ENCODE data around the gene VANGL1.

Gene VANGL1

DNA sequence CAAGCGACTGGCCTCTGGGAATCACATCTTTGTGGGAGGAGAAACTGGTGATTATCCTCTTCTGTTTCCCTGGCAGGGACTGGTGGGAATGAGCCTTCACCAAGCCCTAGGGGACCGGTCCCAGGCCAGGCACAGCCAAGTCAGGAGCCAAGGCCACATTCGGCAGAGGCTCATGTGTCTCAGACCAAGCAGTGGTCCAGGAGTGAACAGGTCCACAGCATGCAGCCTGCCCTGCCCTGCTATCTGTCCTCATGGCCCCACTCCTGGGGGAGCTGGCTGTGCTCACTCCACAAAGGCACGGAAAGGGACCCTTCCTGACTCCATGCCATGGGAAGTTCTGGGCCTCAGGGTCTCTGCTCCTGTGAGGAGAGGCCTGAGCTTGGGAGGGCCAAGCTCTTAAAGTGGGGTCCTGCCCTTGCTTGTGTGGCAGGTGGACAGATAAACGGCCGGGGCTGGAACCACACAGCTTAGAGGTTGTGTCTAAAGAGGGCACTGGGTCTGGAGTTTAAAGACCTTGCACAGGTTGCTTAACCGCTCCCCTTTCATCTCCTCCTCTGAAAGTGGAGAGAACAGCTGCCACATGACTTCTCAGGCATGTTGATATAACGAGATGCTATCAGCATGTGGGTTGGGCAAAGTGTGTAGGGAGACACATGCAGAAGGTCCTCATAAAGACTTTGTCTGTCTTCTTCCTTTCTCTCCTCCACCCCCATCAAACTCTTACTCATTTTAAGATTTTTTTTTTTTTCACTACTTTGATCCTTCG lies 69.3 kb downstream of the VANGL1 start:
- no peak for DNase-seq (ENCODE audit: low spot score)
- H3K27ac ChIP-seq: no peak overlapping the region
- ChIA-PET POLR2A (ENCODE audit: low non-redundant PET) (no interaction called here), CTCF (no interaction called here)
- no peak for TF ChIP-seq CTCF (conservative IDR thresholded peaks at IDR 0.05; ENCODE audit: low read depth)

DNA sequence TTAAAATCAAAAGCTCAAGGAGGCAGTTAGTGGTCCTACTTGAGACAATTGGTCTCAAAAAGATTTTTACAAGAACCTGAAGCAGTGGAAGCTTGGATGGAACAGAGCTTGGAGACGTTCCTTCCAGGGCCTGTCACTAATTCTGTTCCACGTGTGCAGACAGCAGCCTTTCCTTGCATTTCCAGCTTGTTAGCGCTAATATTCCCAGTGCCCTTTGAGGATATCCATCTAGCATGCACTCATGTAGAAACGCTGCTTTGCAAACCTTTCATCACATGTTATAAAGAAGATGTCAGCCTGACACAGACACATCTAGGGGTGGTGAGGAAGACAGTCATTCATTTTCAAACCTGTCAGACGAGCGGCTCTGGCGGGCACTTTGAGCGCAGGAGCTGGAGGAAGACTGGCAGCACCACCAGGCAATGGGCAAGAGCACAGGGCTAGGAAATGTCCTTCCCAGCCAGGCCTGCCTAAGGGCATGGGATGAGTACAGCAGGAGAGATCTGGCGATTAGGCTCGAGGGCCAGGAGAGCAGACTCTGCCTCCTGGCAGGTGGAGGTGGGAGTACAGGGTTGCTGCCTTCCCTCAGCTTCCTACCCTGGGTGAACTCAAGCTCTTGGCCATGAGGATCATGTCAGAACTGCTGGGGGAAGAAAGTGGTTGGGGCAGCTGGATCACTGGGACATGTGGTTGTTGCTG lies 71.3 kb downstream of the VANGL1 start:
- no peak for TF ChIP-seq CTCF (conservative IDR thresholded peaks at IDR 0.05; ENCODE audit: low read depth)
- H3K27ac ChIP-seq: no peak overlapping the region
- ChIA-PET CTCF (interaction anchor here (0.8 to 0.9 kb wide), 2 partner anchors 12 to 52 kb away, joined by 3 to 7 read pairs; no protein-coding TSS in a partner anchor), POLR2A (ENCODE audit: low non-redundant PET) (no interaction called here)
- no peak for DNase-seq (ENCODE audit: low spot score)

GRCh38 chr1:115713906-115714305 lies 72.1 kb downstream of the VANGL1 start:
- CTCF ChIA-PET: interaction anchor here (0.6 to 1.7 kb wide), 3 partner anchors 38 to 51 kb away, joined by 3 to 10 read pairs (median 4); no protein-coding TSS in a partner anchor

GRCh38 chr1:115714572-115715141 lies 72.9 kb downstream of the VANGL1 start:
- CTCF ChIA-PET: interaction anchor here (0.6 to 1.9 kb wide), 8 partner anchors 8 to 771 kb away, joined by 3 to 10 read pairs (median 4); no protein-coding TSS in a partner anchor
- POLR2A ChIA-PET (ENCODE audit: low non-redundant PET): no interaction called here
- no peak for TF ChIP-seq CTCF (conservative IDR thresholded peaks at IDR 0.05; ENCODE audit: low read depth)
- peak; percentile 78 for DNase-seq (ENCODE audit: low spot score)
- no peak overlapping the region for H3K27ac ChIP-seq

More at GRCh38 chr1:115713906-115714305, 72.1 kb downstream of the VANGL1 start:
- no peak overlapping the region for H3K27ac ChIP-seq
- no peak for TF ChIP-seq CTCF (conservative IDR thresholded peaks at IDR 0.05; ENCODE audit: low read depth)
- no peak for DNase-seq (ENCODE audit: low spot score)
- POLR2A ChIA-PET (ENCODE audit: low non-redundant PET): no interaction called here

DNA sequence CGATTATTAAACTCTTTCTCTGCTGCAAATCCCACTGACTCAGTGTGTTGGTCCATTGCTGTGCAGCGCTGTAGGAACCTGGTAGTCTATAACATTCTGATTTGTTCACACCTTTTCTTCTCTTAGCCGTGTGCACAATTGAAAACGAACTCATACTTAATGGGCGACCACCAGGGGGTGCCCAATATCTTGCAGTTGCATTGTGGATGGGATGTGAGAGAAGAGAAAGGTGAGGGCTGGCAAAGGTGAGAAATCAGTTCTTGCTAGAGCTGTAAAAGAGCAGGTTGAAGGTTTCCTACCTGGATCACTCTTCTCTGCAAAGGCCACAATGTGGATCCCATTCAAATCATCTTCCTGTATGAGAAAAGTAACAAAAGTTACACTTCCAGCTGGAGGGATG lies 75.8 kb downstream of the VANGL1 start:
- no peak overlapping the region for H3K27ac ChIP-seq
- ChIA-PET POLR2A (ENCODE audit: low non-redundant PET) (no interaction called here), CTCF (interaction anchor here (0.7 kb wide), 1 partner anchor 109 kb away, joined by 3 read pairs; no protein-coding TSS in a partner anchor)
- no peak for DNase-seq (ENCODE audit: low spot score)
- TF ChIP-seq CTCF (conservative IDR thresholded peaks at IDR 0.05; ENCODE audit: low read depth): no peak

GRCh38 chr1:115718011-115718754 lies 76.4 kb downstream of the VANGL1 start:
- TF ChIP-seq CTCF (conservative IDR thresholded peaks at IDR 0.05; ENCODE audit: low read depth): no peak
- H3K27ac ChIP-seq: no peak overlapping the region
- ChIA-PET POLR2A (ENCODE audit: low non-redundant PET) (no interaction called here), CTCF (no interaction called here)
- no peak for DNase-seq (ENCODE audit: low spot score)

Measured in RWPE1 (cell line).